D721Med (cell line): ENCODE measurements around the gene MAPK6.

Experiments
- DNase-seq: peaks from one replicate; pipeline ENCODE4 v3.0.0; 2011; ENCODE audit warnings: low spot score; ENCODE audit not compliant: insufficient read length
- FAIRE-seq: peaks from 2 replicates; lab custom pipeline; 2011; peaks lifted over from hg19 to GRCh38; lab: Jason Lieb, UNC
- CTCF ChIP-seq: IDR thresholded peaks from 2 replicates; pipeline ENCODE4 v1.5.1; 2012; ENCODE audit warnings: mild to moderate bottlenecking, control low read depth; ENCODE audit not compliant: insufficient read depth; ENCODE audit errors: missing control alignments

MAPK6 gene

GRCh38 chr15:52018693-52019393 lies at the start of gene MAPK6:
Gene MAPK6 (plus strand): TSS chr15:52019219. CDS start chr15:52046461, 27,242 bp downstream.
- no peak for TF ChIP-seq CTCF
- FAIRE-seq (no peak), DNase-seq (peak; percentile 91)

- no peak for TF ChIP-seq CTCF
- DNase-seq (no peak), FAIRE-seq (no peak)
Observed at GRCh38 chr15:51969728-51970127, 49.3 kb upstream of the MAPK6 start.

GRCh38 chr15:51970132-51970817 lies 48.7 kb upstream of the MAPK6 start:
- no peak for FAIRE-seq
- no peak for DNase-seq
- TF ChIP-seq CTCF: no peak

- FAIRE-seq (no peak), DNase-seq (no peak)
- no peak for TF ChIP-seq CTCF
Observed at GRCh38 chr15:51971032-51971374, 48.0 kb upstream of the MAPK6 start.

GRCh38 chr15:51971375-51972133 lies 47.5 kb upstream of the MAPK6 start, which contains the start of gene LEO1:
Gene LEO1 (minus strand): TSS chr15:51971778. CDS start chr15:51971745, 33 bp downstream.
- DNase-seq (peak; percentile 86), FAIRE-seq (peak; percentile 35)
- TF ChIP-seq CTCF: peak; percentile 26

GRCh38 chr15:51973220-51973619 lies 45.8 kb upstream of the MAPK6 start:
- FAIRE-seq (no peak), DNase-seq (no peak)
- no peak for TF ChIP-seq CTCF
